HepG2 (cell line): ENCODE data around the gene KCTD18. TPM values are rescaled to one million over a fixed set of nuclear protein-coding genes. Genes with fewer than 3 reads are reported as not detected.

ENCODE experiments used
- ATAD3A ChIP-seq: sonication (generic); formaldehyde crosslinking; IDR thresholded peaks from 2 replicates; pipeline ENCODE4 v1.4.0; 2020; ENCODE audit warnings: missing genetic modification reagents
- ELF4 ChIP-seq: sonication (generic); formaldehyde crosslinking; IDR thresholded peaks from 2 replicates; pipeline ENCODE4 v1.5.0; 2020; ENCODE audit warnings: missing genetic modification reagents, mild to moderate bottlenecking, moderate library complexity, borderline replicate concordance
- FOXA1 ChIP-seq, 2 experiments: fragments of 450-650 bp in 1 of 2; sonication (generic) in 1 of 2; formaldehyde crosslinking in 1 of 2; IDR thresholded peaks; 2 replicates each; pipeline versions ENCODE4 v1.4.0 to v1.6.1; 2016 to 2020; ENCODE audit warnings: missing genetic modification reagents in 1 of 2
- HES4 ChIP-seq: sonication (generic); formaldehyde crosslinking; IDR thresholded peaks from 2 replicates; pipeline ENCODE4 v1.9.0; 2021; ENCODE audit warnings: mild to moderate bottlenecking, missing genetic modification reagents, borderline replicate concordance
- HNF1B ChIP-seq: sonication (generic); formaldehyde crosslinking; IDR thresholded peaks from 2 replicates; pipeline ENCODE4 v1.5.1; 2020; ENCODE audit warnings: mild to moderate bottlenecking, moderate library complexity, missing genetic modification reagents
- LBX2 ChIP-seq: sonication (generic); formaldehyde crosslinking; IDR thresholded peaks from 2 replicates; pipeline ENCODE4 v1.5.0; 2020; ENCODE audit warnings: missing genetic modification reagents, mild to moderate bottlenecking, borderline replicate concordance
- MAFK ChIP-seq, 2 experiments: IDR thresholded peaks in 1 of 2; conservative IDR thresholded peaks in 1 of 2; 2 replicates each; pipeline ENCODE4 v1.6.1; 2011; ENCODE audit warnings: improper control_type of control experiment in 2 of 2, low read length in 2 of 2
- MXD1 ChIP-seq: sonication (generic); formaldehyde crosslinking; IDR thresholded peaks from 2 replicates; pipeline ENCODE4 v1.4.0; 2020; ENCODE audit warnings: mild to moderate bottlenecking, missing genetic modification reagents
- NFIB ChIP-seq: sonication (generic); formaldehyde crosslinking; IDR thresholded peaks from 2 replicates; pipeline ENCODE4 v1.9.0; 2021; ENCODE audit warnings: missing genetic modification reagents, mild to moderate bottlenecking, borderline replicate concordance
- NFKBIZ ChIP-seq: IDR thresholded peaks from 2 replicates; pipeline ENCODE4 v1.6.1; 2018; ENCODE audit warnings: missing genetic modification reagents, missing compliant biosample characterization
- RAD51 ChIP-seq: fragments of 450-650 bp; IDR thresholded peaks from 2 replicates; pipeline ENCODE4 v1.6.1; 2016; ENCODE audit warnings: borderline replicate concordance
- ZBTB33 ChIP-seq: sonication (generic); formaldehyde crosslinking; IDR thresholded peaks from 2 replicates; pipeline ENCODE4 v1.4.0; 2020; ENCODE audit warnings: missing genetic modification reagents
- ZFP41 ChIP-seq: sonication (generic); formaldehyde crosslinking; IDR thresholded peaks from 2 replicates; pipeline ENCODE4 v1.4.0; 2020; ENCODE audit warnings: mild to moderate bottlenecking, missing genetic modification reagents, borderline replicate concordance
- ZMAT5 ChIP-seq: sonication (generic); formaldehyde crosslinking; IDR thresholded peaks from 2 replicates; pipeline ENCODE4 v1.5.0; 2020; ENCODE audit warnings: mild to moderate bottlenecking, low read depth, missing genetic modification reagents, borderline replicate concordance
- ZNF207 ChIP-seq: fragments of 450-650 bp; IDR thresholded peaks from 2 replicates; pipeline ENCODE4 v1.6.1; 2016; ENCODE audit warnings: antibody characterized with exemption, borderline replicate concordance
- ZNF260 ChIP-seq: sonication (generic); formaldehyde crosslinking; IDR thresholded peaks from 2 replicates; pipeline ENCODE4 v1.4.0; 2020; ENCODE audit warnings: missing genetic modification reagents, low read depth, mild to moderate bottlenecking, borderline replicate concordance
- ZNF33B ChIP-seq: sonication (generic); formaldehyde crosslinking; IDR thresholded peaks from 2 replicates; pipeline ENCODE4 v1.5.1; 2020; ENCODE audit warnings: mild to moderate bottlenecking, missing genetic modification reagents
- ZNF629 ChIP-seq: sonication (generic); formaldehyde crosslinking; conservative IDR thresholded peaks from 2 replicates; pipeline ENCODE4 v1.5.0; 2020; ENCODE audit warnings: missing genetic modification reagents
- polyA plus RNA-seq, 8 experiments: library from polyadenylated mRNA; depleted of rRNA in 3 of 8; stranded (reverse) in 7 of 8; unstranded in 1 of 8; fragments of >200 nt; fragmentation: Illumina TruSeq in 4 of 8; extraction: Trizol in 4 of 8; gene quantifications; 2 replicates each; pipeline versions ENCODE4 v1.2.1 to v1.2.3, GENCODE V29; 2011 to 2016; ENCODE audit warnings: low read depth in 4 of 8, missing spikeins in 1 of 8, mixed read lengths in 1 of 8; ENCODE audit not compliant: insufficient read depth in 1 of 8
- total RNA-seq, 5 experiments: library from RNA; depleted of rRNA; stranded (reverse); fragments of >200 nt; fragmentation: Illumina TruSeq; extraction: Trizol; gene quantifications; 2 replicates each; pipeline ENCODE4 v1.2.3, GENCODE V29; 2016; ENCODE audit warnings: low read depth in 1 of 5
- TF ChIP-seq, protein P1 (sequence below): sonication (generic); formaldehyde crosslinking; IDR thresholded peaks from 2 replicates; pipeline ENCODE4 v1.4.0; 2020; ENCODE audit warnings: mild to moderate bottlenecking, missing genetic modification reagents

Gene KCTD18
- total and polyA plus RNA-seq, 2 of the 13 experiments (the other 11 are each of a cell fraction or from before 2014, with no cell fraction given) = 2.2 to 7.1 TPM

DNA sequence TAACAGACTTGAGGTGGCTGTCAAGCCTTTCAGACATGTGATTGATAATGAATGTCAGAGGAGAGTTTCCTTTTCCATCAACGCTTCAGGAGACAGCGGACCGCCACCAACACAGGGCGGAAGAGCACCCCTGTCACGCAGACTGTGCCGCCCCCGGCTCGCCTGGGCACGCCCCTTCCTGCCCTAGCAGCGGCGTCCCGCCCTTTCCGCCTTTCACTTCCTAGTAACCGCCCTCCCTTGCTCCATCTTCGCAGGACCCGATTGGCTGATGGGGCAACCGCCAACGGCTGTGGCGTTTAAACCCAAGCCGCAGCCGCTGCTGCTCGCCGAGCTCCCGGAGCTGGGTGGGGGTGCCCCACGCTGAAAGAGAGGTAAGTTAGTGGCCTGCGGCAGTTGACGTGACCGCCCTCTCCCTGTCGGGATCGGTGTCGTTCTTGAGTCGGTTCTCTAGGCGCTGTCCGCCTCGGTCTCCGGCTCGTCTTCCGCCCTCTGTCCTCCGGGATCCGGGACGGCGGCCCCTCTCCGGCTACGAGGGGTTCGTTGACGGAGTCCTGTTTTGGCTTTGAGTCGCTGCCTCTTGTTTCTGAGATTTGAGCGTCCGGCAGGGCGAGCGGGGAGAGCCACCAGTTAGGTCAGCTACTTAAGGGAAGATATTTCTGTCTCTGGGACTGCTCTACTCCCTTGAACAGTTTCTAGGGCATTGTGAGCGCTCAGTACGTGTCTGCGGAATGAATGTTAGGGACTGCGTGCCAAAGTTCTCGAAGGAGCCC is 16.2 kb upstream of the KCTD18 start, which contains the start of gene SGO2 (continued):
- no peak; the same call in 1 of the 2 replicates for TF ChIP-seq LBX2 (CRISPR knock-in tag)
- no peak for TF ChIP-seq NFIB (CRISPR knock-in tag)
- no peak for TF ChIP-seq HES4 (CRISPR knock-in tag)
- no peak for TF ChIP-seq ZNF207
- TF ChIP-seq, protein P1, sequence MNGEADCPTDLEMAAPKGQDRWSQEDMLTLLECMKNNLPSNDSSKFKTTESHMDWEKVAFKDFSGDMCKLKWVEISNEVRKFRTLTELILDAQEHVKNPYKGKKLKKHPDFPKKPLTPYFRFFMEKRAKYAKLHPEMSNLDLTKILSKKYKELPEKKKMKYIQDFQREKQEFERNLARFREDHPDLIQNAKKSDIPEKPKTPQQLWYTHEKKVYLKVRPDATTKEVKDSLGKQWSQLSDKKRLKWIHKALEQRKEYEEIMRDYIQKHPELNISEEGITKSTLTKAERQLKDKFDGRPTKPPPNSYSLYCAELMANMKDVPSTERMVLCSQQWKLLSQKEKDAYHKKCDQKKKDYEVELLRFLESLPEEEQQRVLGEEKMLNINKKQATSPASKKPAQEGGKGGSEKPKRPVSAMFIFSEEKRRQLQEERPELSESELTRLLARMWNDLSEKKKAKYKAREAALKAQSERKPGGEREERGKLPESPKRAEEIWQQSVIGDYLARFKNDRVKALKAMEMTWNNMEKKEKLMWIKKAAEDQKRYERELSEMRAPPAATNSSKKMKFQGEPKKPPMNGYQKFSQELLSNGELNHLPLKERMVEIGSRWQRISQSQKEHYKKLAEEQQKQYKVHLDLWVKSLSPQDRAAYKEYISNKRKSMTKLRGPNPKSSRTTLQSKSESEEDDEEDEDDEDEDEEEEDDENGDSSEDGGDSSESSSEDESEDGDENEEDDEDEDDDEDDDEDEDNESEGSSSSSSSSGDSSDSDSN (CRISPR knock-in tag) = peak; percentile 85
- TF ChIP-seq NFKBIZ = peak; percentile 66; the same call in 1 of the 2 replicates
- TF ChIP-seq ZNF33B (CRISPR knock-in tag) = no peak
- TF ChIP-seq MAFK (conservative IDR thresholded peaks at IDR 0.05 in 1 of 2, IDR thresholded peaks at IDR 0.05 in 1 of 2; ENCODE audit: low read length in 2 of 2) = 0 out of 4 replicates have a peak, but pooled peaks of 1 of the 2 experiments have one; percentile 6
- TF ChIP-seq ZFP41 (CRISPR knock-in tag) = peak; percentile 35; the same call in 1 of the 2 replicates
- peak; percentile 96 for TF ChIP-seq ELF4 (CRISPR knock-in tag)
- TF ChIP-seq FOXA1 (IDR thresholded peaks at IDR 0.05) = no peak
- TF ChIP-seq FOXA1 (CRISPR knock-in tag; IDR thresholded peaks at IDR 0.05) = no peak; the same call in 1 of the 2 replicates
- peak; percentile 23; the same call in 1 of the 2 replicates for TF ChIP-seq ZBTB33
- peak; percentile 93 for TF ChIP-seq HNF1B (CRISPR knock-in tag)
- TF ChIP-seq MXD1 (CRISPR knock-in tag) = peak; percentile 41
- TF ChIP-seq ZNF260 = no peak
- TF ChIP-seq ATAD3A = no peak
- TF ChIP-seq ZMAT5 = no peak
- no peak for TF ChIP-seq RAD51
- 0 out of 2 replicates have a peak, but pooled peaks have one; percentile 3 for TF ChIP-seq ZNF629 (CRISPR knock-in tag)
